ENCODE measurements around the gene TNFSF12. TPM values are rescaled to one million over a fixed set of nuclear protein-coding genes. Genes with fewer than 3 reads are reported as not detected.
A peak's percentile ranks its signal among the peaks of the same experiment; 100 is the strongest.

Gene TNFSF12
- total and polyA plus RNA-seq, 9 of the 15 experiments (the other 6 are each of a cell fraction or from before 2014, with no cell fraction given), result 0.03 to 0.95 (median 0.19) TPM; not detected in 3

DNA sequence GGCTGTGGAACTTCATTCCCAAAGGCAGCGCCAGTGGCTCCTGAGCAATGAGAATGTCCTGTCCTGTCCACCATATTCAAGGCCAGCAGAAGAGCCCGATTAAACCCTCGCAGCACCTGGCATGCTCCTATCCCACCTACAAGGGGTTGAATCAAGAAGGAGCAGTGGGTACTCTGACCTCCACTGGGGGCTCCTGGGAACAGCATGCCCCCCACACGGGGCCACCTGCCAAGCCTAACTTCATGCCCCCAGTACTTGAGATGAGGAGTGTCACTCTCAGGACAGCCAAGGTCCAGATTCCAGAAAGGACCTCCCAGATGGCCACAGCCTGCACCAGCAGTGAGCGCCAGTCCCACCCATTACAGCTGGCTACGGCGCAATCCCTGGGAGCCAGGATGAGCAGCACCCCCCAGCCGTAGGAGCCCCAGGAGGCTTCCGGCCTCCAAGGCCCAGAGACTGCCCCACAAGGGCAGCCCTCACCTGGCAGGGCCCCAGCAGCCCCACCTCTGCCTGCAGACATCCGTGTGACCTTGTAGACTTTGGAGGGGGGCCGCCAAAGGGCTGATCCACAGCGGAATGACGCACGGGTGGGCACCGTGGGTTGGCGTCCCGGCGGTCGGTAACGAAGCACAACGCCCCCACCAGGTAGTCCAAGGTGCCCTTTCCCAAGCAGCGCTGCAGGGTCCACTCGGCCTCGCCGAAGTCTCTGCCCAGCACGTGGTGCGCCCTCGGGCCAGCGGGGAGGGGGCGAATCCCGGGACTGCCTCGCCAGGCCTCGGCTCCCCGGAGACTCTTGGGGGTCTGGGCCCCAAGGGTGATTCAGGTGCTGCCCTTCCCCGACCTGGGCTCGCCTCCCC lies 33.8 kb downstream of the TNFSF12 start (continued):
- TF ChIP-seq, protein P1, sequence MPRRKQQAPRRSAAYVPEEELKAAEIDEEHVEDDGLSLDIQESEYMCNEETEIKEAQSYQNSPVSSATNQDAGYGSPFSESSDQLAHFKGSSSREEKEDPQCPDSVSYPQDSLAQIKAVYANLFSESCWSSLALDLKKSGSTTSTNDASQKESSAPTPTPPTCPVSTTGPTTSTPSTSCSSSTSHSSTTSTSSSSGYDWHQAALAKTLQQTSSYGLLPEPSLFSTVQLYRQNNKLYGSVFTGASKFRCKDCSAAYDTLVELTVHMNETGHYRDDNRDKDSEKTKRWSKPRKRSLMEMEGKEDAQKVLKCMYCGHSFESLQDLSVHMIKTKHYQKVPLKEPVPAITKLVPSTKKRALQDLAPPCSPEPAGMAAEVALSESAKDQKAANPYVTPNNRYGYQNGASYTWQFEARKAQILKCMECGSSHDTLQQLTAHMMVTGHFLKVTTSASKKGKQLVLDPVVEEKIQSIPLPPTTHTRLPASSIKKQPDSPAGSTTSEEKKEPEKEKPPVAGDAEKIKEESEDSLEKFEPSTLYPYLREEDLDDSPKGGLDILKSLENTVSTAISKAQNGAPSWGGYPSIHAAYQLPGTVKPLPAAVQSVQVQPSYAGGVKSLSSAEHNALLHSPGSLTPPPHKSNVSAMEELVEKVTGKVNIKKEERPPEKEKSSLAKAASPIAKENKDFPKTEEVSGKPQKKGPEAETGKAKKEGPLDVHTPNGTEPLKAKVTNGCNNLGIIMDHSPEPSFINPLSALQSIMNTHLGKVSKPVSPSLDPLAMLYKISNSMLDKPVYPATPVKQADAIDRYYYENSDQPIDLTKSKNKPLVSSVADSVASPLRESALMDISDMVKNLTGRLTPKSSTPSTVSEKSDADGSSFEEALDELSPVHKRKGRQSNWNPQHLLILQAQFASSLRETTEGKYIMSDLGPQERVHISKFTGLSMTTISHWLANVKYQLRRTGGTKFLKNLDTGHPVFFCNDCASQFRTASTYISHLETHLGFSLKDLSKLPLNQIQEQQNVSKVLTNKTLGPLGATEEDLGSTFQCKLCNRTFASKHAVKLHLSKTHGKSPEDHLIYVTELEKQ (CRISPR knock-in tag; IDR thresholded peaks at IDR 0.05), result no peak
- peak; percentile 16; the same call in 1 of the 2 replicates for TF ChIP-seq POLR2G (IDR thresholded peaks at IDR 0.05; ENCODE audit: low read depth, low read length)
- no peak for TF ChIP-seq KHSRP (IDR thresholded peaks at IDR 0.05)
- no peak for TF ChIP-seq CBX8 (IDR thresholded peaks at IDR 0.05; ENCODE audit: borderline replicate concordance, extremely low read depth, low read depth, low read length, poor library complexity, severe bottlenecking)
- no peak for TF ChIP-seq SMARCA5 (IDR thresholded peaks at IDR 0.05)
- TF ChIP-seq ZNF431 (CRISPR knock-in tag; IDR thresholded peaks at IDR 0.05), result no peak
- no peak for TF ChIP-seq HDAC1 (IDR thresholded peaks at IDR 0.05)
- no peak for TF ChIP-seq SAP30 (IDR thresholded peaks at IDR 0.05; ENCODE audit: borderline replicate concordance, insufficient read depth, low read depth, low read length, poor library complexity, severe bottlenecking)
- TF ChIP-seq OTX1 (CRISPR knock-in tag; IDR thresholded peaks at IDR 0.05), result no peak
